ENCODE measurements around the gene RALB.

DNA sequence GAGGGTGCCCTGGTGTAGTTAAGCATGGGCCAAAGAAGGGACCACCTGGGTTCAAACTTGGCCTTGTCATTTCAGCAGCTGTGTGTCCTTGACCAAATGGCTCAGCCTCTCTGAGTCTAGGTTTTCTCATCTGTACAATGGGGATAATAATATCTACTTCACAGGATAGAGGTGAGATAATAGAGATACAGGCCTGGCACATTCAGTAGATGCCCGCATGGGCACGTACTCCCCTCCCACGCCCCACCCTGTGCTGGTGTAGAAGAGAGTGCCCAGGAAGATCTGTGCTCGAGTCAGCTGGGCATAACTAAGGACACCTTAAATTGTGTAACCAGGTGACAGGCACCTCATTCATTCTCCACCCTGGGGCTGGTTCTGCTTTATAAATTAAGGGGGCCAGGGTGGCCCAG is 21.1 kb upstream of the RALB start:
- no peak for TF ChIP-seq ZSCAN30 (tag by site-specific recombination; IDR thresholded peaks at IDR 0.05)
- TF ChIP-seq ZNF362 (tag by site-specific recombination; IDR thresholded peaks at IDR 0.05): no peak

Measured in HEK293 (cell line).